CD1c-positive myeloid dendritic cell (primary cell): ENCODE measurements around the gene DNAI4.
"Not testable (repeated sequence)": the region's sequence is repeated elsewhere in the genome, so short reads cannot be mapped to it uniquely, and the experiment has no call there.

Experiments used
- DNase-seq: peaks from one replicate; pipeline ENCODE4 v3.0.0-alpha.2; 2016; ENCODE audit errors: extremely low spot score

The DNAI4 gene

DNA sequence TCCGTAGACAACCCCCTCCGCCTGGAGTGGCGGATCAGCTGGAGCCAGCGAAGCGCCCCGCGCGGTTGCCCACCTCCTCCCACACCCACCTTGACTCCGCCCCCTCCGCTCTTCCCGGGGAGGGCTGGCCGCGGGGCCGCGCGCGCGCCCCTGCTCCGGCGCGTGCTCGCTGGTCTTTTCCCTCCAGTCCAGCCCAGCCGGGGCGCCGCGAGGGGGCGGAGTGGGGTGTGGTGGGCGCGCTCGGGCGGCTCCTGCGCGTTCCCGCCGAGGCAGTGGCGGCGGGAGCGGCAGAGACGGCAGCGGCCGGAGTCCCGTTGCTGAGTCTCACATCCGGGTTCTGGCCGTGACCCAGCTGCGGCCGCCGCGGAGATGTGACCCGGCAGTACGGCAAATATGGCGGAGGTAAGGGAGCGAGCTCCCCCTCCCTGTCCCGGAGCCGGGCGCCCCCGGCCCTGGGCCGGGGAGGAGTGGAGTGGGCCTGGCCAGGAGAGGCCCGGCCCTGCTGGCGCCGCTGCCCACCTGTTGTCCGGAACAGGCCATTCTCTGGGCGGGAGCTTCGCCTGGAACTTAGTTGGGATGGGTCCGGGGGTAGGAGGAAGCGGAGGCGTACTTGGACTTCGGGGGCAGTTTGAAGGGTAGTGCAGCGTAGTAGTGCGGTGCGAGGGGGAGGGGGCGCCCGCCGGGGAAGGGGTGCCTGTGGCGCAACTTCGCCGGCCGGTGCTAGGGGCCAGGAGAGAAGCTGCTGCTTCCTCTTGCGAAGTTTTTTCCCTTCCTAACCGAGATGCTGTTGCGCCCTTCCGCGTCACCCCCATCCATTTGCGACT lies 5.6 kb upstream of the DNAI4 start:
- peak; percentile 94 for DNase-seq

DNA sequence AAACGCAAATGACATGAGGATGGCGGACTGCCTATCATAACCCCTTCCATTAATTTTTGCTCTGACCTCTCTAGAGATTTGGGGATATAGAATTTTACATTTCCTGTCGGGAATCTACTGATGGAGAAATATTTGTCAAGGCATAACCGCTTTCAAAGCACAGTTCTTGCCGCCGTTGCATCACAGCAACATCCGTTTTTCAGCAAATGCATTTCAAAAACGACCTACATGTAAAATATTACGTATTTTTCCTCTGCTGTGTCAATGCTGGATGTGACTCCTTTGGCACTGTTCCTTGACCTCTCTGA lies 5.0 kb upstream of the DNAI4 start:
- DNase-seq = no peak

DNA sequence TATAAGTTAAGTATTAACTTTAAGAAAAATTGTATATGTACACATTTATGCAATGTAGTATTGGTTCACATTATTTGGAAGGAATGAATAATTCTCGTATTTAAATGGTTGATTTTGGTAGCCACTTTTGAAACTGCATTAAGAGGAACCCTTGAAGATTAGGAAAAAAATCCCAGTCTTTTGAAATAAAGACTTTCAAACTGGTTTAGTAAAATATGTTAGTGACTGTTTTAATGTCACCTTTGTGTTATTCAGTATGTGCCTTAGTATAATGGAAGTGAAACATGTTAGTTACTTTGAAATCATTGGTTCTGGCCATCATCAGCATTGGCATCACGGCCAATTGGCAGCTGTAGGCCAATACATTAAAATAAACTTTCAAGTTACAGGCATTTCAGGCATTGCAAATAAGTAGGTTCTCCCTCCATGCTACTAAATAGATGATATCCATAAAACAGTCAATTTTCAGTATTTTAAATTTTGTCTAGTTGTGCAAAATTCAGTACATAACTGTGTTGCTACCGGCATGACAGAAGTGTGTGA lies 4.6 kb upstream of the DNAI4 start:
- peak; percentile 40 for DNase-seq

DNA sequence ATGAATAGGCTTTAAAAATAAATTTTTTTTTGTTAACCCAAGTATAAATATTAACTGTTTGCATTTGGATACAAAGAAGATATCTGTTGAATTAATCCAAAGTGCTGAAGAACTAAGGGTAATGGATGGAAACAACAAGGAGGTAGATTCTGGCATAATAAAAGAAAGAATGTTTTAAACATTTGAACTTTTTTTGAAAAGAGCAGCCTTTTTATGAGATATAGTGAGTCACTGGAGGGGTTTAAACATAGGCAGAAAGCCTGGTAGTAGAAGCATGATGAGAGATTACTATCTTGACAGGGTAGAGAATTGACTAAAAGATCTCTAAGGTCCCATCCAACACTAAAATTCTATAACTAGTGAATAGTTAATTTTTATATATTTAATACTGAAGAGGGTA lies 2.9 kb upstream of the DNAI4 start:
- DNase-seq = no peak

DNA sequence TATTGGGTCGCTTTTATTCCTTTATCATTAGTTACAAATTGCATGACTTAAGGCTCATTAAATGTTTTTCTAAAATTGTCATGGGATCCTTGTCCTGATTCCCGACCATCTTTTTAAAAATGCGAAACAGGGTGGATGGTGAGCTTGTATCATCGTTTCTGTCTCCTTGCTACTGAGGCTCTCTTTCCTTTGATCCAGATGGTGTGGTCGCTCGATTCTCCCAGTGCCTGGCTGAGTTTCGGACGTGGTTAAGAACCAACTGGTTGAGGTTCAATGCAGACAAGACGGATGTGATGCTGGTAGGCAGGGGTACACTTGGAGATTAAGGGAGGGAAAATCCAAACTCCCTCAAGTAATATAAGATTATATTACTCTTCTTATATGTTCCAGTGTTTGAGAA lies 1.3 kb upstream of the DNAI4 start:
- DNase-seq = no peak

DNA sequence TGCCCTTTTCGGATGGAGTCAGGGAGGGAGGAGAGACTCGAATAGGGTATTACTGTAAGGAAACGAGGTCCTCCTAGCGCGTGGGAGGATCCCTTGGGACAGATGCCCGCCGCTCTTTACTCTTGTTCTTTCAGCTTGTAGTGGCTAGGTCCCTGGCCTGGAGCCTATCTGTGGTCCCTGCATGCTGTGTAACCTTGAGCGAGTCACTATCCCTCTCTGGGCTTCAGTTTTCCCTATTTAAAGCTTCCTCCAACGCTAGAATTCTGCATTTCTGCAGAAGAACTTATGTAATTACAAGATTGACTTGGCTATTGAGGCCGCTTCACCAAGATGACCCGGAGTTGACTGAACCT lies 878 bp upstream of the DNAI4 start:
- no peak for DNase-seq

DNA sequence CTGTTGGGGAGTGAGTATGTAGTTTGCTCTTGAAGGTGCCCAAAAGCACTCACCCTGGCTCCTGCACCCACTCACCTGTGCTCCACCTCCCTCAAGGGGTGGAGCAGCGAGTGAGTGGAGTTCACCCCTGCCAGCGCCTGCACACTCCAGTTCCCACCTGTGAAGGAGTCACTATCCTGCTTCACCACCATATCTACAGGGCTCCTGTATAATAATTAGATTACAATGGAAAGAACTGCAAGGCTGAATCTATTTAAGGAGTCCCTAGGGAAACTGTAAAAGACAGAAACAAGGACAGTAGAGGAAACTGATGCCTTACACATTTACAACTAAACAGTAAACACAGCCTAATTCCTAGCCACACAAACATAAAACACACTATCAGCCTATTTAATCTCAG lies 4.1 kb downstream of the DNAI4 start:
- DNase-seq = no peak

DNA sequence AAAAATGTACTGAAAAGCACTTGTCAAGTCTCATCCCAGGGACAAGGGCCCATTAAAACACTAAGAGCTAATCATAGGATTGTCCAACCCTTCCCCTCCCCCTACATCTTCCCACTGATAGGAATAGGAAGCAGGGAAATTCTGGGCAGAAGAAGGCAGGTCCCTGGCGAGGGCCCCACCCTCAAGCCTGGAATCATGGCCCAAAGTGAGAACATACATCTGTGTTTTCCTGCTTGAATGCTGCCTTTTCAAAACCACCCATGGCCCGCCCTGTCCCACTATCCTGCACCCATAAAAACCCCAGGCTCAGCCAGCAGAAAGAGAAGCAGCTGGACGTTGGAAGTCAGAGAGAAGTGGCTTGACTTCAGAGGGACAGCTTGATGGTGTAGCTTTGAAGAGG lies 4.8 kb downstream of the DNAI4 start:
- no peak for DNase-seq

DNA sequence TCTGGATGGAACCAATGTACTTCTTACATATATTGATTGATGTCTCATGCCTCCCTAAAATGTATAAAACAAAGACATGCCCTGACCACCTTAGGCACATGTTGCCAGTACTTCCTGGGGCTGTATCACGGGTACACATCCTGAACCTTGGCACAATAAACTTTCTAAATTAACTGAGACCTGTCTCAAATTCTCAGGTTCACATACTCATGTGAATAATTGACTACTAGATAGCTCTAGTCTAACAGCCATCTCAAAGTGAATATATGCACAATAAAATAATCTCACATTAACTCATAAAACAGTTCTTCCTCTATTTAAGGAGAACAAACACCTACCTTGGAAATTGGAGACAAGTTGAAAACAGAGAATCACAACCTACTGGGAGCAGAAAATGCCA lies 5.6 kb downstream of the DNAI4 start:
- DNase-seq = no peak

DNA sequence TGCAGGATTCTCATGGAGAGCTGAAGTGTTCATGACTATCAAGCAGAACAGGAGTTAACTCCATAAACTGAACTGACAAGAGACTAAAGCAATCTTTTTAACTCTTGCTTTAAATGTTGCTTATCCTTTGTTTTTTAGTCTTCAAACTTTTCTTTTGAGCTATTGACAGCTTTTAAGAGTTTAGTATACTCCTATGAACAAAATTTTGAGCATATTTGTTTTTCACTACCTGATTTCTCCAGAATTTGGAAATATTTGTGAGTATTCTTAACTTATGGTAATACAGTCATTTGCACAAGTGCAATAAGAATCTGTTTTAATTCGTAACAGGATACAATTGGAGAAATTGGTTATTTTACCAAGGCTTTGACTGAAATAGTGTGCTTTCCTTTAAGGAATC lies 7.2 kb downstream of the DNAI4 start:
- DNase-seq = no peak

DNA sequence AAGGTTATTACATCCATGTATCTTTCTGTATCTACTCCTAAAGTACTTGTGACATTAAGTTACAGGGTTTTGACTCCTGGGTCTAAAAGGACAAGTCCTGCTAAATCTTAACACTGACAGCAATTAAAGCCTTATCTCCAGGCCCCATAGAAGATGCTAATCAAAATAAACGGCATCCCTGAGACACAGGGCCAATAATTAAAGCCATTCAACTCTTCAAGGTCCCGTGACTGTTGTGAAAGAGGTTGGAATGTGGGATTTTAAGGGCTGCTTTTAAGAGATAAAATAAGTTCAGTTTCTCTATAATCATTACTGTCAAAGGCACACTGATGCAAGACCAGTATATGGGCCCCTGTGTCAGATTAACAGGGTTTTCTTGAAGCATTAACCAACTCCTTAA lies 8.3 kb downstream of the DNAI4 start:
- no peak for DNase-seq

DNA sequence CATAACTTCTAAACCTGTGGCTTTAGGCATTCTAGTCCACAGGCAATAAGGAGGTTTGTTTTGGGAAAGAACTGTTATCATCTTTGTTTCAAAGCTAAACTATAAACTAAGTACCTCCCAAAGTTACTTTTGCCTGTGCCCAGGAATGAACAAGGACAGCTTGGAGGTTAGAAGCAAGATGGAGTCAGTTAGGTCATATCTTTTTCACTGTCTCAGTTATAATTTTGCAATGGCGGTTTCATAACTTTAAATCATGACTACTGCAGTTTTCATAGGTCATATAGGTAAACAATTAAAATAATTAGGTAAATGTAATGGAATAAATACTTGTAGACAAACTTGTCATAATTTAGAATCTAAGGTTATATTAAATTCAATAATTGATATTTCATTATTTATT lies 9.5 kb downstream of the DNAI4 start:
- not testable (repeated sequence) for DNase-seq

DNA sequence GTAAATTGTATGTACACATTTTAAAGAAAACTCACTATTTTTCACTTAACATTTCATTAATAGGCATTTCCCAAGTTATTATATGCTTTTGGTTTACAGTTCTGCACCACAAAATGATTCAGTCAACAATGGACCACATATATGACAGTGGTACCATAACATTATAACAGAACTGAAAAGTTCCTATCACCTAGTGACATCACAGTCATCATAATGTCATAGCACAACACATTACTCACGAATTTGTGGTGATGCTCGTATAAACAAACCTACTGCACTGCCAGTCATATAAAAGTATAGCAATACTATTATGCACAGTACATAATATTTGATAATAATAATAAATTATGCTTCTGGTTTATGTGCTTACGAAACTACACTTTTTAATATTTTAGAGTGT lies 30.9 kb downstream of the DNAI4 start:
- DNase-seq = no peak

DNA sequence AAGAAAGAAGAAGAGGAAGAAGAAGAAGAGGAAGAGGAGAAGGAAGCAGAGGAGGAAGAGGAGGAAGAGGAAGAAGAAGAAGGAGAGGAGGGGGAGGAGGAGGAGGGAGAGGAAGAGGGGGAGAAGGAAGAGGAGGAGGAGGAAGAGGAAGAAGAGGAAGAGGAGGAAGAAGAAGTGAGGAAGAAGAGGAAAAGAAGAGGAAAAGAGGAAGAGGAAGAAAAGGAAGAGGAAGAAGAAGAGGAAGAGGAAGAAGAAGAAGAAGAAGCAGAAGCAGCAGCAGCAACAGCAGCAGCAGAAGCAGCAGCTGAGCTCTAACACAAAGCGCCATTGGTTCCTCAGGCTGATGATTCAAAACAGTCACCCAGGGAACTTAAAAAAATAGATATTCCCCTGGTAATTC lies 34.0 kb downstream of the DNAI4 start:
- peak; percentile 11 for DNase-seq

DNA sequence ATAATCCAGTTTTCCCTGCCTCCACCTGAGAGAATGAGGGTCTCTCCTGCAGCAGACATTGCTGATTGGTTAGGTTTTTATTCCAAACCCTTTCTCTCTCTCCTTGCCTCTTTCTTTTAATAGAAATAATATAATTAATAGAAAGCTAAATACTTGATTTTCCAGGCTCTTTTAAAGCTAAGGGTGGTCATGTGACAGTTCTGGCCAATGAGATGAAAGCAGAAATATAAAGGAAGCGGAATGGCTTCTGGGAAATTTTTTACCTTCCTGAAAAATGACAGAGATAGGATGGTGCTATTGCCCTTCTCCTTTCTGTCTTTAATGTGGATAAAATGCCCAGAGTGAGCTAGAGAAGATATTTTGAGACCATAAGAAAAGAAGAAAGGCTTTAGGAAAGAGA lies 35.6 kb downstream of the DNAI4 start:
- DNase-seq = no peak

DNA sequence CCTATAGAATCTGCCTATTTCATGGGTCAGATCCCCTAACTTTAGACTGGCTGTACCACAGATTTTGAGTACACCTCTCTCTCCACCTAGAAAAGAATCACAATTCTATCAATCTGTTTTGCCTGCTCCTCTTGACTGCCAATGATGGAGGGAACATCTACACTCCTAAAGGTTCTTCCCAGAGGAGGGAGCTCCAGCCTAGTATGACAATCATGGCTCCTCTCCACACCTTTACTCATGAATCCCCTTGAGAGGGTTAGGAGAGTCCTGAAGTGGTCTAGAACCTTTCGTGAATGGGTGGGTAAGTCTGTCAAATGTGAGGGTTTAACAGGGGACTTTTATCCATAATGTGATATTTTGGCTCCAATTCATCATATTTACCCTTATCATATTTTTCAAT lies 48.0 kb downstream of the DNAI4 start:
- DNase-seq = no peak

DNA sequence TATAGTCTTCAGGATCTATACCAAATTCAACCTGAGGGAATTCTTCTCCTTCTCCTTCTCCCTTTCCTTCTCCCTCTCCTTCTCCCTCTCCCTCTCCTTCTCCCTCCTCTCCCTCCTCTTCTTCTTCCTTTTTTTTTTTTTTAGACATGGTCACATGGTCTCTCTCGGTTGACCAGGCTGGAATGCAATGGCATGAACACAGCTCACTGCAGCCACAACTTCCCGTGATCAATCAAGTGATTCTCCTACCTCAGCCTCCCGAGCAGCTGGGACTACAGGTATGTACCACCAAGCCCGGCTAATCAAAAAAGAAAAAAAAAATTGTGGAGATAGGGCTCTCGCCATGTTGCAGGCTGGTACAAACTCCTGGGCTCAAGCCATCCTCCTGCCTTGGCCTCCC lies 51.5 kb downstream of the DNAI4 start:
- no peak for DNase-seq

DNA sequence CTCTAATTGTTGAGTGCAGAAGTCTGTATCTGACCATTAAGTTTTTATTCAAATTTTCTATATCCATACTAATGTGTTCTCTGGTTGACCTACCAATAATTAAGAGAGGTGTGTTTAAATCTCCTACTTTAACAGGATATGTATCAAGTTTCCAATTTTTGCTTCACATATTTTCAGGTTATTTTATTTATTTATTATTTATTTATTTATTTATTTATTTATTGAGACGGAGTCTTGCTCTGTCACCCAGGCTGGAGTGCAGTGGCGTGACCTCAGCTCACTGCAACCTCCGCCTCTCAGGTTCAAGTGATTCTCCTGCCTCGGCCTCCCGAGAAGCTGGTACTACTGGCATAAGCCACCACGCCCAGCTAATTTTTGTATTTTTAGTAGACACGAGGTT lies 52.6 kb downstream of the DNAI4 start:
- not testable (repeated sequence) for DNase-seq

DNA sequence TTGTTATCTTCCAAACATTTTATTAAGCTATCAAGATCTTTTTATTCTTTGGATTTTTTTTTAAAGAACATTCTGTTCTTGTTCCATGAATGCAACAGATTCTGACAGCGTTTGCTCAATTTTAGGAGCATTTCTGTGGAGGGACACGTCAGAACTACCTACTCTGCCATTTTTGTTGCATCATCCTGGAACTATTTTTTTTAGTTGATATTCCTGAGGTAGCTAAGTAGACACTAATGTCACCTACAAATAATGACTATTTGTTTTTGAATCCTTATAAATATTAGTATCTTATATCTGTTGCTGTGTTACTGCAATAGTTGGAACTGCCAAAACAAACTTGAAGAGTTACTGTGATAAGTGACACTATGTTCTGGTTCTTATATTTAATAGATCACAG lies 57.2 kb downstream of the DNAI4 start:
- no peak for DNase-seq

DNA sequence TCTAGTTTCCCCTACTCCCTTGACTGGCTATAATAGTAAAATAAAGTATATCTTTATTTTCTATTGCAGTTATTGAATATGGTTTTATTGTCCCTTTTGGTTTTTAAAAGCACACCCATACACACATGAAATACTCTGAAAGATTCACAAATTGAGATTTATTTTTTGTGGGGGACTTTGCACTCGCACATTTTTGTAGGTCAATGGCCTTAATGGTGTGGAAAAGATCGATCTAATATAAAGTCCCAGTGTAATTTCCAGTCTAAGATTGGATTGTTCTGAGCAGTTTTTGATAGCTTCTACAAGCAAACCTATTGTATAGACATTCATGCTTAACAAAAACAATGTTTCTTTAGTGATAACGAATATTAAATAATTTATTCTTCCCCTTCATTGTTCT lies 64.1 kb downstream of the DNAI4 start:
- DNase-seq = no peak

DNA sequence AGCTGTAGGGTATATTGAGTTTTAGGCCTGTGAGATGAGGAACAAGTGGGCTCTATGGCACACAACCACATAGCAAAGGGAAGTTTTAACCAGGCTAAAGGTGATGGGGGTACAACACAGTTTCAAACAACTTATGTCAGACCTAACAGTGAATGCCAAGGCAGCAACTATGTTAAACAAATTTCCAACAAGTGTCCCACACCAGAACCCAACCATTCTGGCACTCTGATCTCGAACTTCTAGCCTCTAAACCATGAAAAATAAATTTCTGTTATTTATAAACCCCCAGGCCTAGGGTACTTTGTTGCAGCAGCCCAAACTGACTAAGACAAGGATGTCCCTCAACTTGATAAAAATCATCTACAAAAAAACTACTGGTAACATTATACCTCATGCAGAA lies 71.3 kb downstream of the DNAI4 start:
- DNase-seq = no peak

DNA sequence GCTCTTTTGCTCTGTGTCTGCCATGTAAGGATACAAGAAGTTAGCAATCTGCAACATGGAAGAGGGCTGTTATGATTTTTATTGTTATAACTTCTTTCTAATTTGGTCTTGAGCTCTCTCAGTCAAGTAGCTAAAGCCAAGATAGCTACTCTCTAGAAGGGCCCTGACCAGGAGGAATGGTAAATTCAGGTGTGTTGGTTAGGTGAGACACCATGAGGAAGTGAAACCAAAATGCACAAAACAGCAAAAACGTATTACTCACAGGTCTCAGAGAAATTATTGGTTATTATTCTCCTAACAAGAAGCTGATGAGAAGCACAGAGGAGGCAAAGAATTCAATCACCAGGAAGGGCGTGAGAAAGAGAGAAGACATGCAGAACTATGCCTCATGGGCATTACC lies 71.8 kb downstream of the DNAI4 start:
- DNase-seq = no peak

DNA sequence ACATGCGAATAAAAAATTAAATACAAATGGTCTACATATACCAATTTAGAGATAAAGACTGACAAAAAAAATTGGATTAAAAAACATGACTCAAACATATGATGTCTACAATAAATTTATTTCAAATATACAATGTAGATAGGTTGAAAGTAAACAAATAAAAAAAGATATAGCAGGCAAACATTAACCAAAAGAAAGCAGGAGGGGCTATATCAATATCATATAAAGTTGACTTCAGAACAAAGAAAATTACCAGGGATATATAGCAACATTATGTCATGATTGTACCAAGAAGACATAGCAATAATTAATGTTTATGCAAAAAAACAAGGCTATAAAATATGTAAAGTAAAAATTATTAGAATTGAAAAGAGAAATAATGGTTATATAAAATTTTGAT lies 73.7 kb downstream of the DNAI4 start:
- DNase-seq = no peak

DNA sequence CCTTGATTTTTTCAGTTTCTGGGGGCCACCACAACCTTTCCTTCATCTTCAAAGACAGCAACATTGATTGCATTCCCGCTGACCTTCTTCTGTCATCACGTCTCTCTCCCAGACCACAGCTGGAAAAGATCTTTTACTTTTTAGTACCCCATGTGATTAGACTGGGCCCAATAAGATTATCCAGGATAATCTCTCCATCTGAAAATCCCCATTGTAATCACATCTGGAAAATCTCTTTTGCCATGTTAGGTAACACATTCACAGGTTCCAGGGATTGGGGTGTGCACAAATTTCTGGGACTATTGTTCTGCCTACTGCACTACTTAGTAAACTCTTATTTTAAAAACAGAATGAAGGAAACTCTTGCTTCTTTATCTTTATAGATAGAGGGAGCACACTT lies 76.5 kb downstream of the DNAI4 start:
- no peak for DNase-seq
